HTR-8/SVneo (cell line): ENCODE data around the gene COMMD9.

ENCODE experiments used
- DNase-seq: peaks from one replicate; pipeline ENCODE4 v3.0.0; 2011; ENCODE audit warnings: low spot score, mixed read lengths; ENCODE audit not compliant: insufficient read length
- FAIRE-seq: peaks from 2 replicates; lab custom pipeline; 2011; peaks lifted over from hg19 to GRCh38; lab: Jason Lieb, UNC

The COMMD9 gene

GRCh38 chr11:36229091-36229705, 60.0 kb downstream of the COMMD9 start:
- DNase-seq = no peak
- FAIRE-seq = no peak

GRCh38 chr11:36228689-36229088, 60.5 kb downstream of the COMMD9 start:
- no peak for FAIRE-seq

GRCh38 chr11:36227044-36227443, 62.2 kb downstream of the COMMD9 start:
- no peak for FAIRE-seq

More at GRCh38 chr11:36228689-36229088, 60.5 kb downstream of the COMMD9 start:
- DNase-seq = no peak

GRCh38 chr11:36224209-36224882, 64.9 kb downstream of the COMMD9 start:
- DNase-seq (no peak), FAIRE-seq (no peak)

More at GRCh38 chr11:36227044-36227443, 62.2 kb downstream of the COMMD9 start:
- no peak for DNase-seq

GRCh38 chr11:36222831-36223635, 66.2 kb downstream of the COMMD9 start:
- DNase-seq (no peak), FAIRE-seq (no peak)
